Peyer's patch (tissue), 4 donors: ENCODE measurements around the gene FMO5.

Experiments
- POLR2A ChIP-seq, 2 donors: fragments of 450-650 bp; IDR thresholded peaks; one replicate each; pipeline ENCODE4 v1.5.1; 2017; ENCODE audit warnings: antibody characterized with exemption in 2 of 2, mild to moderate bottlenecking in 2 of 2, moderate library complexity in 2 of 2
- TF ChIP-seq, protein P1 (sequence below), 6 experiments: fragments of 450-650 bp in 4 of 6; fragments of 200-600 bp in 2 of 6; sonication (generic) in 1 of 6; IDR thresholded peaks; one replicate each; pipeline ENCODE4 v1.5.1; 2017 to 2019; ENCODE audit warnings: antibody characterized with exemption in 6 of 6, mild to moderate bottlenecking in 3 of 6, moderate library complexity in 1 of 6

DNA sequence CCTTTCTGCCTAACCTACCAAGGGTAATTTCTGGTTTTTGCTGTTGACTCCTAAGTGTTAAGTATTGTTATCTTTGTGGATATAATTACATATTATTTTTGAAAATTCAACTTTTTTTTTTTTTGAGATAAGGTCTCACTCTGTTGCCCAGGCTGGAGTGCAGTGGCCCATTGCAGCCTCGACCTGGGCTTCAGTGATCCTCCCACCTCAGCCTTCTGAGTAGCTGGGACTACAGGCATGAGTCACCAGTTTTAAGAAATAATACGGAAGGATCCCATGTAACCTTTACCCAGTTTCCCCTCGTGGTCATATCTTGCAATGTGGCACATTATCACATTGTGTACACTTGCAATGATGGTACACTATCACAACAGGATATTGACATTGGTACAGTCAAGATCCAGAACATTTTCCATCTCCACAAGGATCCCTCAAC lies 20.5 kb upstream of the FMO5 start:
- TF ChIP-seq POLR2A (IDR thresholded peaks at IDR 0.05), result no peak
- TF ChIP-seq, protein P1, sequence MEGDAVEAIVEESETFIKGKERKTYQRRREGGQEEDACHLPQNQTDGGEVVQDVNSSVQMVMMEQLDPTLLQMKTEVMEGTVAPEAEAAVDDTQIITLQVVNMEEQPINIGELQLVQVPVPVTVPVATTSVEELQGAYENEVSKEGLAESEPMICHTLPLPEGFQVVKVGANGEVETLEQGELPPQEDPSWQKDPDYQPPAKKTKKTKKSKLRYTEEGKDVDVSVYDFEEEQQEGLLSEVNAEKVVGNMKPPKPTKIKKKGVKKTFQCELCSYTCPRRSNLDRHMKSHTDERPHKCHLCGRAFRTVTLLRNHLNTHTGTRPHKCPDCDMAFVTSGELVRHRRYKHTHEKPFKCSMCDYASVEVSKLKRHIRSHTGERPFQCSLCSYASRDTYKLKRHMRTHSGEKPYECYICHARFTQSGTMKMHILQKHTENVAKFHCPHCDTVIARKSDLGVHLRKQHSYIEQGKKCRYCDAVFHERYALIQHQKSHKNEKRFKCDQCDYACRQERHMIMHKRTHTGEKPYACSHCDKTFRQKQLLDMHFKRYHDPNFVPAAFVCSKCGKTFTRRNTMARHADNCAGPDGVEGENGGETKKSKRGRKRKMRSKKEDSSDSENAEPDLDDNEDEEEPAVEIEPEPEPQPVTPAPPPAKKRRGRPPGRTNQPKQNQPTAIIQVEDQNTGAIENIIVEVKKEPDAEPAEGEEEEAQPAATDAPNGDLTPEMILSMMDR (IDR thresholded peaks at IDR 0.05), result no peak
